KMS-11 (cell line): Measurements from ENCODE around the gene FADS3.

Experiments used
- H2AFZ ChIP-seq: fragments of 200-600 bp; sonication (generic); 2 replicates; pipeline ENCODE4 v1.6.1; 2016; ENCODE audit warnings: antibody characterized with exemption, mixed run types, low read depth
- H3K27ac ChIP-seq: fragments of 200-600 bp; sonication (generic); 2 replicates; pipeline ENCODE4 v1.6.1; 2016; ENCODE audit warnings: mild to moderate bottlenecking, mixed run types
- H3K27me3 ChIP-seq: fragments of 200-600 bp; sonication (generic); 2 replicates; pipeline ENCODE4 v1.6.1; 2017; ENCODE audit warnings: mild to moderate bottlenecking, low read depth, mixed run types, moderate library complexity; ENCODE audit not compliant: insufficient read depth
- H3K36me3 ChIP-seq: fragments of 200-600 bp; sonication (generic); 2 replicates; pipeline ENCODE4 v1.6.1; 2017; ENCODE audit warnings: mild to moderate bottlenecking, mixed run types; ENCODE audit not compliant: insufficient read depth
- H3K4me1 ChIP-seq: fragments of 200-600 bp; sonication (generic); 2 replicates; pipeline ENCODE4 v1.6.1; 2016; ENCODE audit warnings: mild to moderate bottlenecking, low read depth, mixed run types; ENCODE audit not compliant: poor library complexity, severe bottlenecking
- H3K4me2 ChIP-seq: fragments of 200-600 bp; sonication (generic); 2 replicates; pipeline ENCODE4 v1.7.0; 2016; ENCODE audit warnings: mild to moderate bottlenecking, mixed run types
- H3K4me3 ChIP-seq: fragments of 200-600 bp; sonication (generic); IDR thresholded peaks from 2 replicates; pipeline ENCODE4 v1.6.1; 2017; ENCODE audit warnings: low read depth, low read length, mixed read lengths; ENCODE audit not compliant: insufficient read depth
- H3K79me2 ChIP-seq: fragments of 200-600 bp; sonication (generic); 2 replicates; pipeline ENCODE4 v1.6.1; 2016; ENCODE audit warnings: low read depth, mixed run types; ENCODE audit not compliant: insufficient read depth
- H3K9ac ChIP-seq: fragments of 200-600 bp; sonication (generic); 2 replicates; pipeline ENCODE4 v1.6.1; 2016; ENCODE audit warnings: mild to moderate bottlenecking, mixed run types
- H4K20me1 ChIP-seq: fragments of 200-600 bp; sonication (generic); 2 replicates; pipeline ENCODE4 v1.6.1; 2016; ENCODE audit warnings: mild to moderate bottlenecking, mixed run types; ENCODE audit not compliant: insufficient read depth
- TF ChIP-seq, protein P1 (sequence below): fragments of 200-600 bp; sonication (generic); conservative IDR thresholded peaks from 2 replicates; pipeline ENCODE4 v1.6.1; 2017; ENCODE audit warnings: low read depth, mild to moderate bottlenecking, antibody characterized with exemption, low read length, moderate library complexity, mixed read lengths

FADS3 gene

DNA sequence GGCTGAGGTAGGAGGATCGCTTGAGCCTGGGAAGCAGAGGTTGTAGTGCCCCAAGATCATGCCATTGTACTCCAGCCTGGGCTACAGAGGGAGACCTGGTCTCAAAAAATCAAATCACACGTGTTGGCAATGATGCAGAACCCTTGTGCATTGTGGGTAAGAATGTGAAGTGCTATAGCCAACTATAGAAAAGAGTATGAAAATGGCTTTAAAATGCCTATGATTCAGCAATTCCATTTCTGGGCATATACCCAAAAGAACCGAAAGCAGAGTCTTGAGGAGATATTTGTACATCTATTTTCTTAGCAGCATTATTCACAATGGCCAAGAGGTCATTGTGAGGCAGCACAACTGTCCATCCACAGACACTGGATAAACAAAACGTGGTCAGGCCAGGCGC lies 2.6 kb upstream of the FADS3 start:
- Histone ChIP-seq H3K27ac (no peak overlapping the region; the same call in 1 of the 2 replicates), H3K36me3 (no peaks in the 10 kb centered on the region), H2AFZ (no peak overlapping the region), H3K4me1 (peaks cover 28% of the 10 kb centered on the region), H3K4me2 (no peak overlapping the region; the same call in 1 of the 2 replicates), H3K27me3 (no peaks in the 10 kb centered on the region), H3K4me3 (no peak overlapping the region), H4K20me1 (no peaks in the 10 kb centered on the region), H3K79me2 (no peaks in the 10 kb centered on the region), H3K9ac (no peak overlapping the region)
- TF ChIP-seq, protein P1, sequence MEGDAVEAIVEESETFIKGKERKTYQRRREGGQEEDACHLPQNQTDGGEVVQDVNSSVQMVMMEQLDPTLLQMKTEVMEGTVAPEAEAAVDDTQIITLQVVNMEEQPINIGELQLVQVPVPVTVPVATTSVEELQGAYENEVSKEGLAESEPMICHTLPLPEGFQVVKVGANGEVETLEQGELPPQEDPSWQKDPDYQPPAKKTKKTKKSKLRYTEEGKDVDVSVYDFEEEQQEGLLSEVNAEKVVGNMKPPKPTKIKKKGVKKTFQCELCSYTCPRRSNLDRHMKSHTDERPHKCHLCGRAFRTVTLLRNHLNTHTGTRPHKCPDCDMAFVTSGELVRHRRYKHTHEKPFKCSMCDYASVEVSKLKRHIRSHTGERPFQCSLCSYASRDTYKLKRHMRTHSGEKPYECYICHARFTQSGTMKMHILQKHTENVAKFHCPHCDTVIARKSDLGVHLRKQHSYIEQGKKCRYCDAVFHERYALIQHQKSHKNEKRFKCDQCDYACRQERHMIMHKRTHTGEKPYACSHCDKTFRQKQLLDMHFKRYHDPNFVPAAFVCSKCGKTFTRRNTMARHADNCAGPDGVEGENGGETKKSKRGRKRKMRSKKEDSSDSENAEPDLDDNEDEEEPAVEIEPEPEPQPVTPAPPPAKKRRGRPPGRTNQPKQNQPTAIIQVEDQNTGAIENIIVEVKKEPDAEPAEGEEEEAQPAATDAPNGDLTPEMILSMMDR, result no peak

DNA sequence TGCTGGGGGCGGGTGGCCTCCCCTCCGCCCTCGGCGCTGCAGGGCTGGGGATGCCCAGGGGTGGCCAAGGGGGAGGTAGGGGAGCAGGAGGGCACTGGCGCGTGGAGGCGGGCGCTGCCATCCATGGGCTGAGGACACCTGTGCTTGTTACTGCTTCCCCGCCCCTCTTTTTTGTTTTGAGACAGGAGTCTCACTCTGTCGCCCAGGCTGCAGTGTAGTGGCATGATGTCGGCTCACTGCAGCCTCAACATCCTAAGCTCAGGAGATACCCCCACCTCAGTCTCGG lies 683 bp upstream of the FADS3 start:
- H3K4me1 ChIP-seq, result peaks cover 27% of the 10 kb centered on the region
- no peak overlapping the region for H3K9ac ChIP-seq
- TF ChIP-seq, protein P1, result no peak

DNA sequence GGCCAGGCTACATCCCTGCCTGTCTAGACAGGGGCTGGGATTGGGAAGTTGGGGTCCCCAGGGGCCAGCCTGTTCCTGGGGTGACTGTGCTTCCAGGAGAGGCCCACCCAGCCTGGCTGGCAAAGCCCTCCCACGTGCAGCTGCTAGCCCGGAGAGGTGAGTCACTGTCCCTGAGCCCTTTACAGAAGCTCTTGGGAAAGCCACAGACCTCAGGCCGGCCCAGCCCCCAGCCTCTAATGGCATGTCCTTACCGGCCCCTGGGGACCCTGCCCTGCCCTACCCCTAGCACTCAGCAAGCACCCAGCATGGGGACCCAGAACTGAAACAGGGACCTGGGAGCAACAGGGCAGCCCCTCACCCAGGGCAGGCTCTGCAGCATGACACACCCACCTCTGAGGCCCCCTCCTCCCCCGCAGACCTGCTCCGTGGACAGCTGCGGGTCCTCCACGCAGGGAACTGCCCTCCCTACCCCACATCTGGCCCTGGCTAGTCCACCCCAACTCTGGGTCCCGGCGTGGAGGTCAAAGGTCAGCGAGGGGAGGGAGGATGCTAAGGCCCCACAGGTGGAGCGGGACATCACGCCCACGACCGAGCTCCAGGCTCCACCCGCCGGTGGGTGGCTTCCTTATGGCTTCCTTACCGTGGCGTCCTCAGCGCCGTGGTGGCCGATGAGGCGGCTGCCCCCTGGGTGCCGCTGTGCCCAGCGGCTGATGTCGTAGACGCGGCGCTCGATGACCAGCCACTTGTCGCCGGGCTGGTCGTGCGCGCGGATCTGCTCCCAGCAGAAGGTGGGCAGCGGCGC lies 615 bp downstream of the FADS3 start:
- Histone ChIP-seq H3K36me3 (no peaks in the 10 kb centered on the region), H3K79me2 (no peaks in the 10 kb centered on the region), H3K4me2 (peak overlapping the region; percentile 94), H3K9ac (peak overlapping the region; percentile 41; the same call in 1 of the 2 replicates), H3K4me1 (peaks cover 27% of the 10 kb centered on the region), H4K20me1 (no peaks in the 10 kb centered on the region), H3K27ac (no peak overlapping the region), H3K4me3 (no peak overlapping the region), H2AFZ (peak overlapping the region; percentile 71), H3K27me3 (no peaks in the 10 kb centered on the region)
- TF ChIP-seq, protein P1, result no peak

More for the DNA sequence above, 683 bp upstream of the FADS3 start:
- Histone ChIP-seq H3K27me3 (no peaks in the 10 kb centered on the region), H3K27ac (no peak overlapping the region), H3K4me2 (peak overlapping the region; percentile 25; the same call in 1 of the 2 replicates), H3K36me3 (no peaks in the 10 kb centered on the region), H3K79me2 (no peaks in the 10 kb centered on the region), H3K4me3 (no peak overlapping the region), H2AFZ (peak overlapping the region; percentile 71; the same call in 1 of the 2 replicates), H4K20me1 (no peaks in the 10 kb centered on the region)

DNA sequence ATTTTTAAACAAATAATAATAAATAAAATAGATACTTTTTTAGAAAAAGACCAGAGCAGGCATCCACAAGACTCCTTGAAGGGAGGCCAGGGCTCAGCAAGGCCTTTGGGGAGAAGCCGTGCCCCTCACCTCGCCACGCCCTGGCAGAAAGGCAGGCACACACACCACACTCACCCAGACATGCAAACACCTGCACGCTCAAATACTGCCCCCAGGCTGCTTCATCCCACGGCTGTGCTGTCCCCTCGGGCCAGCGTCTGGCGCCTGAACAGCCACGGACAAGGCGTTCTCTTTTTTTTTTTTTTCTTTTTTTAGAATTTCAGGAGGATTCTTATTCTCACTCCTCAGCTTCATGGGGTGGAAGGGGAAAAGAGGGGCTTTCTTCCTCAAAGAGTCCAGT lies 1.5 kb downstream of the FADS3 start:
- H2AFZ ChIP-seq, result no peak overlapping the region
- no peak overlapping the region for H3K4me3 ChIP-seq

More for the DNA sequence above, 1.5 kb downstream of the FADS3 start:
- H3K9ac ChIP-seq, result peak overlapping the region; percentile 41; the same call in 1 of the 2 replicates
- H3K4me1 ChIP-seq, result peaks cover 27% of the 10 kb centered on the region
- TF ChIP-seq, protein P1, result no peak
- H3K79me2 ChIP-seq, result no peaks in the 10 kb centered on the region
- no peaks in the 10 kb centered on the region for H3K27me3 ChIP-seq
- H4K20me1 ChIP-seq, result no peaks in the 10 kb centered on the region
- H3K27ac ChIP-seq, result no peak overlapping the region
- H3K4me2 ChIP-seq, result peak overlapping the region; percentile 94
- no peaks in the 10 kb centered on the region for H3K36me3 ChIP-seq
